HepG2 (cell line): ENCODE results near the gene VAPA. TPM values are rescaled to one million over a fixed set of nuclear protein-coding genes. Genes with fewer than 3 reads are reported as not detected.
A peak's percentile ranks its signal among the peaks of the same experiment; 100 is the strongest.

ENCODE experiments used
- AGO2 ChIP-seq: fragments of 200-400 bp; formaldehyde crosslinking; optimal IDR thresholded peaks from 2 replicates; pipeline ENCODE3; 2017; ENCODE audit warnings: mild to moderate bottlenecking, low read depth, low read length, moderate library complexity
- BRD4 ChIP-seq: sonication (generic); formaldehyde crosslinking; IDR thresholded peaks from 2 replicates; pipeline ENCODE4 v1.4.0; 2020; ENCODE audit warnings: missing genetic modification reagents
- CCAR2 ChIP-seq: fragments of 200-400 bp; formaldehyde crosslinking; optimal IDR thresholded peaks from 2 replicates; pipeline ENCODE3; 2018; ENCODE audit warnings: low read depth, mild to moderate bottlenecking, low read length, moderate library complexity
- FOSL2 ChIP-seq: sonication (generic); formaldehyde crosslinking; IDR thresholded peaks from 2 replicates; pipeline ENCODE4 v1.4.0; 2020; ENCODE audit warnings: missing genetic modification reagents
- ISL2 ChIP-seq: sonication (generic); formaldehyde crosslinking; IDR thresholded peaks from 2 replicates; pipeline ENCODE4 v1.5.0; 2020; ENCODE audit warnings: missing genetic modification reagents
- KMT2B ChIP-seq: IDR thresholded peaks from 2 replicates; pipeline ENCODE4 v1.6.1; 2016; ENCODE audit warnings: missing genetic modification reagents, missing compliant biosample characterization
- NFE2L2 ChIP-seq: fragments of 150-350 bp; IDR thresholded peaks from 2 replicates; pipeline ENCODE4 v1.6.1; 2014; ENCODE audit warnings: low read length
- NONO ChIP-seq, 2 experiments: fragments of 450-650 bp in 1 of 2; sonication (generic) in 1 of 2; formaldehyde crosslinking in 1 of 2; IDR thresholded peaks in 1 of 2; conservative IDR thresholded peaks in 1 of 2; 2 replicates each; pipeline versions ENCODE4 v1.6.1 to v1.8.0; 2017 to 2022; ENCODE audit warnings: mild to moderate bottlenecking in 1 of 2, missing genetic modification reagents in 1 of 2, moderate library complexity in 1 of 2
- RXRB ChIP-seq: IDR thresholded peaks from 2 replicates; pipeline ENCODE4 v1.6.1; 2016; ENCODE audit warnings: borderline replicate concordance, missing genetic modification reagents, missing compliant biosample characterization
- SALL1 ChIP-seq: sonication (generic); formaldehyde crosslinking; IDR thresholded peaks from 2 replicates; pipeline ENCODE4 v1.8.0; 2022; ENCODE audit warnings: mild to moderate bottlenecking, missing genetic modification reagents
- ZMYM4 ChIP-seq: sonication (generic); formaldehyde crosslinking; IDR thresholded peaks from 2 replicates; pipeline ENCODE4 v1.8.1; 2023; ENCODE audit warnings: mild to moderate bottlenecking, missing genetic modification reagents
- ZNF441 ChIP-seq: sonication (generic); formaldehyde crosslinking; IDR thresholded peaks from 2 replicates; pipeline ENCODE4 v1.7.0; 2021; ENCODE audit warnings: missing genetic modification reagents, borderline replicate concordance
- ZNF724P ChIP-seq: sonication (generic); formaldehyde crosslinking; IDR thresholded peaks from 2 replicates; pipeline ENCODE4 v1.8.0; 2022; ENCODE audit warnings: missing genetic modification reagents, borderline replicate concordance
- ZNF883 ChIP-seq: sonication (generic); formaldehyde crosslinking; IDR thresholded peaks from 2 replicates; pipeline ENCODE4 v1.5.1; 2020; ENCODE audit warnings: mild to moderate bottlenecking, missing genetic modification reagents; ENCODE audit errors: not compliant biosample characterization
- ZSCAN31 ChIP-seq: sonication (generic); formaldehyde crosslinking; IDR thresholded peaks from 2 replicates; pipeline ENCODE4 v1.5.0; 2020; ENCODE audit warnings: low read depth, mild to moderate bottlenecking, missing genetic modification reagents
- polyA plus RNA-seq, 8 experiments: library from polyadenylated mRNA; depleted of rRNA in 3 of 8; stranded (reverse) in 7 of 8; unstranded in 1 of 8; fragments of >200 nt; fragmentation: Illumina TruSeq in 4 of 8; extraction: Trizol in 4 of 8; gene quantifications; 2 replicates each; pipeline versions ENCODE4 v1.2.1 to v1.2.3, GENCODE V29; 2011 to 2016; ENCODE audit warnings: low read depth in 4 of 8, missing spikeins in 1 of 8, mixed read lengths in 1 of 8; ENCODE audit not compliant: insufficient read depth in 1 of 8
- total RNA-seq, 5 experiments: library from RNA; depleted of rRNA; stranded (reverse); fragments of >200 nt; fragmentation: Illumina TruSeq; extraction: Trizol; gene quantifications; 2 replicates each; pipeline ENCODE4 v1.2.3, GENCODE V29; 2016; ENCODE audit warnings: low read depth in 1 of 5
- TF ChIP-seq, protein P1 (sequence below): sonication (generic); formaldehyde crosslinking; IDR thresholded peaks from 2 replicates; pipeline ENCODE4 v1.4.0; 2020; ENCODE audit warnings: missing genetic modification reagents
- TF ChIP-seq, protein P2 (sequence below): sonication (generic); formaldehyde crosslinking; IDR thresholded peaks from 2 replicates; pipeline ENCODE4 v1.8.0; 2022; ENCODE audit warnings: missing genetic modification reagents, mild to moderate bottlenecking, borderline replicate concordance
- TF ChIP-seq, protein P3 (sequence below): IDR thresholded peaks from 2 replicates; pipeline ENCODE4 v1.6.1; 2016; ENCODE audit warnings: missing compliant biosample characterization, missing genetic modification reagents, borderline replicate concordance
- TF ChIP-seq, protein P4 (sequence below), 2 experiments: sonication (generic) in 1 of 2; formaldehyde crosslinking in 1 of 2; IDR thresholded peaks; 2 replicates each; pipeline versions ENCODE4 v1.4.0 to v1.6.1; 2016 to 2020; ENCODE audit warnings: borderline replicate concordance in 1 of 2, low read depth in 1 of 2, mild to moderate bottlenecking in 1 of 2, missing genetic modification reagents in 1 of 2
- TF ChIP-seq, protein P5 (sequence below): IDR thresholded peaks from 2 replicates; pipeline ENCODE4 v1.6.1; 2012; ENCODE audit warnings: inconsistent platforms

Gene VAPA
- total and polyA plus RNA-seq, 2 of the 13 experiments (the other 11 are each of a cell fraction or from before 2014, with no cell fraction given): 167 to 294 TPM

GRCh38 chr18:9914584-9915290 is 921 bp downstream of the VAPA start (continued):
- TF ChIP-seq, protein P1, sequence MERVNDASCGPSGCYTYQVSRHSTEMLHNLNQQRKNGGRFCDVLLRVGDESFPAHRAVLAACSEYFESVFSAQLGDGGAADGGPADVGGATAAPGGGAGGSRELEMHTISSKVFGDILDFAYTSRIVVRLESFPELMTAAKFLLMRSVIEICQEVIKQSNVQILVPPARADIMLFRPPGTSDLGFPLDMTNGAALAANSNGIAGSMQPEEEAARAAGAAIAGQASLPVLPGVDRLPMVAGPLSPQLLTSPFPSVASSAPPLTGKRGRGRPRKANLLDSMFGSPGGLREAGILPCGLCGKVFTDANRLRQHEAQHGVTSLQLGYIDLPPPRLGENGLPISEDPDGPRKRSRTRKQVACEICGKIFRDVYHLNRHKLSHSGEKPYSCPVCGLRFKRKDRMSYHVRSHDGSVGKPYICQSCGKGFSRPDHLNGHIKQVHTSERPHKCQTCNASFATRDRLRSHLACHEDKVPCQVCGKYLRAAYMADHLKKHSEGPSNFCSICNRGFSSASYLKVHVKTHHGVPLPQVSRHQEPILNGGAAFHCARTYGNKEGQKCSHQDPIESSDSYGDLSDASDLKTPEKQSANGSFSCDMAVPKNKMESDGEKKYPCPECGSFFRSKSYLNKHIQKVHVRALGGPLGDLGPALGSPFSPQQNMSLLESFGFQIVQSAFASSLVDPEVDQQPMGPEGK: 0 out of 2 replicates have a peak, but pooled peaks have one; percentile 6
- TF ChIP-seq ZMYM4: 0 out of 2 replicates have a peak, but pooled peaks have one; percentile 4
- TF ChIP-seq, protein P2, sequence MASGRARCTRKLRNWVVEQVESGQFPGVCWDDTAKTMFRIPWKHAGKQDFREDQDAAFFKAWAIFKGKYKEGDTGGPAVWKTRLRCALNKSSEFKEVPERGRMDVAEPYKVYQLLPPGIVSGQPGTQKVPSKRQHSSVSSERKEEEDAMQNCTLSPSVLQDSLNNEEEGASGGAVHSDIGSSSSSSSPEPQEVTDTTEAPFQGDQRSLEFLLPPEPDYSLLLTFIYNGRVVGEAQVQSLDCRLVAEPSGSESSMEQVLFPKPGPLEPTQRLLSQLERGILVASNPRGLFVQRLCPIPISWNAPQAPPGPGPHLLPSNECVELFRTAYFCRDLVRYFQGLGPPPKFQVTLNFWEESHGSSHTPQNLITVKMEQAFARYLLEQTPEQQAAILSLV: no peak
- TF ChIP-seq ISL2: no peak
- peak; percentile 23; the same call in 1 of the 2 replicates for TF ChIP-seq RXRB (CRISPR knock-in tag)
- TF ChIP-seq AGO2: peak; percentile 72
- no peak for TF ChIP-seq BRD4 (CRISPR knock-in tag)
- TF ChIP-seq, protein P3, sequence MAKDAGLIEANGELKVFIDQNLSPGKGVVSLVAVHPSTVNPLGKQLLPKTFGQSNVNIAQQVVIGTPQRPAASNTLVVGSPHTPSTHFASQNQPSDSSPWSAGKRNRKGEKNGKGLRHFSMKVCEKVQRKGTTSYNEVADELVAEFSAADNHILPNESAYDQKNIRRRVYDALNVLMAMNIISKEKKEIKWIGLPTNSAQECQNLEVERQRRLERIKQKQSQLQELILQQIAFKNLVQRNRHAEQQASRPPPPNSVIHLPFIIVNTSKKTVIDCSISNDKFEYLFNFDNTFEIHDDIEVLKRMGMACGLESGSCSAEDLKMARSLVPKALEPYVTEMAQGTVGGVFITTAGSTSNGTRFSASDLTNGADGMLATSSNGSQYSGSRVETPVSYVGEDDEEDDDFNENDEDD (CRISPR knock-in tag): 0 out of 2 replicates have a peak, but pooled peaks have one; percentile 18
- TF ChIP-seq, protein P4, sequence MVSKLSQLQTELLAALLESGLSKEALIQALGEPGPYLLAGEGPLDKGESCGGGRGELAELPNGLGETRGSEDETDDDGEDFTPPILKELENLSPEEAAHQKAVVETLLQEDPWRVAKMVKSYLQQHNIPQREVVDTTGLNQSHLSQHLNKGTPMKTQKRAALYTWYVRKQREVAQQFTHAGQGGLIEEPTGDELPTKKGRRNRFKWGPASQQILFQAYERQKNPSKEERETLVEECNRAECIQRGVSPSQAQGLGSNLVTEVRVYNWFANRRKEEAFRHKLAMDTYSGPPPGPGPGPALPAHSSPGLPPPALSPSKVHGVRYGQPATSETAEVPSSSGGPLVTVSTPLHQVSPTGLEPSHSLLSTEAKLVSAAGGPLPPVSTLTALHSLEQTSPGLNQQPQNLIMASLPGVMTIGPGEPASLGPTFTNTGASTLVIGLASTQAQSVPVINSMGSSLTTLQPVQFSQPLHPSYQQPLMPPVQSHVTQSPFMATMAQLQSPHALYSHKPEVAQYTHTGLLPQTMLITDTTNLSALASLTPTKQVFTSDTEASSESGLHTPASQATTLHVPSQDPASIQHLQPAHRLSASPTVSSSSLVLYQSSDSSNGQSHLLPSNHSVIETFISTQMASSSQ (IDR thresholded peaks at IDR 0.05; ENCODE audit: low read depth): no peak
- TF ChIP-seq, protein P4 (CRISPR knock-in tag; IDR thresholded peaks at IDR 0.05; ENCODE audit: borderline replicate concordance): no peak
- peak; percentile 33 for TF ChIP-seq SALL1 (CRISPR knock-in tag)
- no peak for TF ChIP-seq NFE2L2
- TF ChIP-seq FOSL2: peak; percentile 64
- TF ChIP-seq, protein P5, sequence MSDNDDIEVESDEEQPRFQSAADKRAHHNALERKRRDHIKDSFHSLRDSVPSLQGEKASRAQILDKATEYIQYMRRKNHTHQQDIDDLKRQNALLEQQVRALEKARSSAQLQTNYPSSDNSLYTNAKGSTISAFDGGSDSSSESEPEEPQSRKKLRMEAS: peak; percentile 9; the same call in 1 of the 2 replicates
- TF ChIP-seq ZSCAN31 (CRISPR knock-in tag): no peak
- 0 out of 2 replicates have a peak, but pooled peaks have one; percentile 51 for TF ChIP-seq ZNF724P (CRISPR knock-in tag)
- TF ChIP-seq NONO (IDR thresholded peaks at IDR 0.05): no peak
- no peak; the same call in 1 of the 2 replicates for TF ChIP-seq NONO (CRISPR knock-in tag; conservative IDR thresholded peaks at IDR 0.05)
- TF ChIP-seq CCAR2: no peak
- TF ChIP-seq KMT2B (CRISPR knock-in tag): peak; percentile 24; the same call in 1 of the 2 replicates
- no peak for TF ChIP-seq ZNF883 (CRISPR knock-in tag)
- 0 out of 2 replicates have a peak, but pooled peaks have one; percentile 48 for TF ChIP-seq ZNF441 (CRISPR knock-in tag)
